A204.1 (cell line): ENCODE data around the gene DNHD1.

Experiments
- FAIRE-seq: peaks from 2 replicates; lab custom pipeline; 2012; peaks lifted over from hg19 to GRCh38; lab: Jason Lieb, UNC

DNHD1 gene

GRCh38 chr11:6563667-6564066 lies 66.6 kb downstream of the DNHD1 start:
- FAIRE-seq, result no peak

- FAIRE-seq, result no peak
Observed at GRCh38 chr11:6565325-6565724, 68.2 kb downstream of the DNHD1 start.

- FAIRE-seq, result no peak
Observed at GRCh38 chr11:6565988-6566703, 69.1 kb downstream of the DNHD1 start.

GRCh38 chr11:6566704-6567370 lies 69.8 kb downstream of the DNHD1 start:
- FAIRE-seq, result no peak

- FAIRE-seq, result no peak
Observed at GRCh38 chr11:6567371-6567745, 70.3 kb downstream of the DNHD1 start.

GRCh38 chr11:6568191-6568918 lies 71.3 kb downstream of the DNHD1 start:
- no peak for FAIRE-seq

GRCh38 chr11:6569706-6570105 lies 72.6 kb downstream of the DNHD1 start:
- no peak for FAIRE-seq

DNA sequence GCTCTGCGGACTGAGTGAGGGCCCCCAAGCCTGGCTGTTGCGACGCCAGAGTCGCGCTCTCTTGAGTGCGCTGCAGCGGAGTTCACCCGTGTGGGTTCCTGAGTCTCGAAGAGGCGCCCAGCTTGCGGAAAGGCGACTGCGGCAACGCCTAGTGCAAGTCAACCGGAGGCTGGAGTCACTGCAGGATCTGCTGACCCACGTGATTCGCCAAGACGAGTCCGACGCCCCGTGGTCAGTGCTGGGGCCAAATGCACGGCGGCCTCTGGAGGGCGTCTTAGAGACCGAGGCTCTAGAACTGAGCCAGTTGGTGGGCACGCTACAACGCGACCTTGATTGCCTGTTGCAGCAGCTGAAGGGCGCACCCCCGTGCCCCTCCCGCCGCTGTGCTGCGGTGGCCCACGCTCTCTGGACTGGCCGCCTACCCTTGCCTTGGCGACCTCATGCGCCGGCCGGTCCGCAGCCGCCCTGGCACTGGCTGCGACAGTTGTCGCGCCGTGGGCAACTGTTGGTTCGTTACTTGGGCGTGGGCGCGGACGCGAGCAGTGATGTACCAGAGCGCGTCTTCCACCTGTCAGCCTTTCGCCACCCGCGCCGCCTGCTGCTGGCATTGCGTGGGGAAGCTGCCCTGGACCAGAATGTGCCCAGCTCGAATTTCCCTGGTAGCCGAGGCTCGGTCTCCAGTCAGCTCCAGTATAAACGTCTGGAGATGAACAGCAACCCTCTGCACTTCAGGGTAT lies 73.8 kb downstream of the DNHD1 start:
- FAIRE-seq, result no peak

GRCh38 chr11:6571434-6572008 lies 74.4 kb downstream of the DNHD1 start:
- FAIRE-seq, result no peak

GRCh38 chr11:6572215-6572614 lies 75.1 kb downstream of the DNHD1 start:
- FAIRE-seq, result no peak

DNA sequence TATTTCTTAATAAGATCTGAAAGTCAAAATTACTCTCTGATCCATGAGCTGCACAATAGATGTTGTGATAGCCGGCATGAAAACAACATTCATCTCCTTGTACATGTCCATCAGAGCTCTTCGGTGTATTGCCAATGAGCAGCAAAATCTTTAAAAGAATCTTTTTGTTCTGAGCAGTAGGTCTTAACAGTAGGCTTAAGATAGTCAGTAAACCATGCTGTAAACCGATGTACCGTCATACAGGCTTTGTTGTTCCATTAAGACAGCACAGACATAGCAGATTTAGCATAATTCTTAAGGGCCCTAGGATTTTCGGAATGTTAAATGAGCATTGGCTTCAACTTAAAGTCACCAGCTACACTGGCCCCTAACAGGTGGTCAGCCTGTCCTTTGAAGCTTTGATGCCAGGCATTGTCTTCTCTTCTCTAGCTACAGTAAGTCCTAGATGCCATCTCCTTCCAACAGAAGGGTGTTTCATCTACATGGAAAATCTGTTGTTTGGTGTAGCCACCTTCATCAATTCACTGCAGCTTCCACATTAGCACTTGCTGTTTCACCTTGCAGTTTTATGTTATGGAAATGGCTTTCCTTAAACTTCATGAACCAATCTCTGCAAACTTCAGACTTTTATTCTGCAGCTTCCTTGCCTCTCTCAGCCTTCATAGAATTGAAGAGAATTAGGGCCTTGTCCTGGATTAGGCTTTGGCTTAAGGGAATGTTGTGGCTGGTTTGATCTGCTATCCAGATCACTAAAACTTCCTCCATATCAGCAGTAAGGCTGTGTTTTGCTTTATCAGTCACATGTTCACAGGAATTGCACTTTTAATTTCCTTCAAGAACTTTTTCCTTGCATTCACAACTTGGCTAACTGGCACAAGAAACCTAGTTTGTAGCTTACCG lies 78.0 kb downstream of the DNHD1 start:
- FAIRE-seq, result no peak

DNA sequence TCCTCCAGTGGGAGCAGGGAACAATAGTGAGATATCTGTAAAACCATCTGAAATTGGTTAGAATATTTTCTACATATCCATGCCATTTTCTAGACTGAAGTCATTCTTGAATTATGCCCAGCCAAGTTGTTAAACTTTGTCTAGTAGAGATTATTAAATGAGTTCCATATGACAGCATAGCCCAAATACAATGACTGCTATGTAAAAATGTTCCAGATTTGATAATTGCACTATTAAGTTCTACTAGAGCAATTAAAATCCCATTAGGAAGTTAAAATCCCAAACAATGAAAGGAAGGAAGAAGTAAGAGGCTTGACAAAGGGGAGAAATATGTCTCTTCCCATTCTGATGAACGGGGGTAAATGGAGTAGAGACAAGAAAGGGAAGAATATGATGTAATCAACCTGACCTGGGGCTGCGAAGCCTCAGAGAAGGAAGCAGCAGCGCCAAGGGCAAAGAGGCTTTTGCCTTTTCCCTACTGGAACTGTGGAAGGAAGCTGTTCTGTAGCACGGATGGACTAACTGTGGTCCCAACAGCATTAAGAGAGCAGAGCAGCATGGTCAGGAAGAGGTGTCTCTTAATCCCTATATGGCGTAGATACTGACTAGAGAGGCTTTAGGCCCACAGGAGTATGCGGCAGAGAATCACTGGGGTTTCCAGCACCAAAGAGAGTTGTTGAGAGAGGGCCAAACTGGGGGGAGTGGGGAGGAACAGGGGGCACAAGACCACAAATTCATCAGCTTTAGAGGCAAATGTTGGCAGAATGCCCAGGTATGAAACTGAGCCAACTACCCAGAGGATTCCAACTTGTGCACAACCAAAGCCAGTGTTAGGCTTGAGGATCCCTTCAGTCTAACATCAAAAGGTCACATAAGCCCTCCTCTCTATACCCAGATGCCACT lies 79.6 kb downstream of the DNHD1 start:
- no peak for FAIRE-seq

DNA sequence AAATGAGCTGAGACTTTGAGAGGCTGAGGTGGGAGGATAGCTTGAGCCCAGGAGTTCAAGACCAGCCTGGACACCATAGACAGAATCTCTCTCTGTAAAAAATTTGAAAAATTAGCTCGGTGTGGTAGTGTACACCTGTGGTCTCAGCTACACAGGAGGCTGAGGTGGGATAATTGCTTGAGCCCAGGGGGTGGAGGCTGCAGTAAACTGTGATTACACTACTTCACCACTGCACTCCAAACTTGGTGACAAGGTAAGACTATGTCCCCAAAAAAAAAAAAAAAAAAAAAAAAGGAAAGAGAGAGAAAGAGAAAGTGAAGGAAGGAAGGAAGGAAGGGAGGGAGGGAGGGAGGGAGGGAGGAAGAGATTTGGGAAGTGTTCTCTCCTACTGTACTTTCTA lies 81.1 kb downstream of the DNHD1 start:
- no peak for FAIRE-seq

DNA sequence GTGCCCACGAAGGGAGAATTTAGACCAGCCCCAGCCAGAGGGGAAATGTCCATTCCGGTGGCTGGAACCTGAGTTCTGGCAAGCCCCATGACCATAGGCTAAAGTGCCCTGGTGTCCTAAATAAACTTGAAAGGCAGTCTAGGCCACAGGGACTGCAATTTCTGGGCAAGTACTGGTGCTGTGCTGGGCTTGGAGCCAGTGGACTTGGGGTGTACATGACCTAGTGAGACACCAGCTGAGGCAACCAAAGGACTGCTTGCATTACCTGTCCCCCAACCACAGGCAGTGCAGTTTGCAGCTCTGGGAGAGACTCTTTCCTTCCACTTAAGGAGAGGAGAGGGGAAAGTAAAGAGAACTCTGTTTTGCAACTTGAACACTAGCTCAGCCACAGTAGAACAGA lies 82.6 kb downstream of the DNHD1 start:
- no peak for FAIRE-seq

DNA sequence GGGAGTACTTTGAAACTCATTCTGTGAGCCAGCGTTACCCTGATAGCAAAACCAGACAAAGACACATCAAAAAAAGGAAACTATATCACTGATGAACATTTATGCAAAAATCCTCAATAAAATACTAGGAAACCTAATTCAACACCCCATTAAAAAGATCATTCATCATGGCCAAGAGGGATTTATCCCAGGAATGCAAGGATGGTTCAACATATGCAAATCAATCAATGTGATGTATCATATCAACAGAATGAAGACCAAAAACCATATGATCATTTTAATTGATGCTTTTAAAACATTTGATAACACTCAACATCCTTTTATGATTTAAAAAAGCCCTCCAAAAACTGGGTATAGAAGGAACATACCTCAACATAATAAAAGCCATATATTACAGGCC lies 86.5 kb downstream of the DNHD1 start:
- FAIRE-seq, result no peak

DNA sequence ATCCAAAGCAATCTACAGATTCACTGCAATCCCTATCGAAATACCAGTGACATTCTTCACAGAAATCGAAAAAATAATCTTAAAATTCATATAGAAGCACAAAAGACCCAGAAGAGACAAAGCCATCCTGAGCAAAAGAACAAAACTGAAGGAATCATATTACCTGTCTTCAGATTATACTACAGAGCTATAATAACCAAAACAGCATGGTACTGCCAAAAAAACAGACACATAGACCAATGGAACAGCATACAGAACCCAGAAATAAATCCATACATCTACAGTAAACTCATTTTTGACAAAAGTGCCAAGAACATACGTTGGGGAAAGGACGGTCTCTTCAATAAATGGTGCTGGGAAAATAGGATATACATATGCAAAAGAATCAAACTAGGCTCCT lies 87.4 kb downstream of the DNHD1 start:
- no peak for FAIRE-seq

DNA sequence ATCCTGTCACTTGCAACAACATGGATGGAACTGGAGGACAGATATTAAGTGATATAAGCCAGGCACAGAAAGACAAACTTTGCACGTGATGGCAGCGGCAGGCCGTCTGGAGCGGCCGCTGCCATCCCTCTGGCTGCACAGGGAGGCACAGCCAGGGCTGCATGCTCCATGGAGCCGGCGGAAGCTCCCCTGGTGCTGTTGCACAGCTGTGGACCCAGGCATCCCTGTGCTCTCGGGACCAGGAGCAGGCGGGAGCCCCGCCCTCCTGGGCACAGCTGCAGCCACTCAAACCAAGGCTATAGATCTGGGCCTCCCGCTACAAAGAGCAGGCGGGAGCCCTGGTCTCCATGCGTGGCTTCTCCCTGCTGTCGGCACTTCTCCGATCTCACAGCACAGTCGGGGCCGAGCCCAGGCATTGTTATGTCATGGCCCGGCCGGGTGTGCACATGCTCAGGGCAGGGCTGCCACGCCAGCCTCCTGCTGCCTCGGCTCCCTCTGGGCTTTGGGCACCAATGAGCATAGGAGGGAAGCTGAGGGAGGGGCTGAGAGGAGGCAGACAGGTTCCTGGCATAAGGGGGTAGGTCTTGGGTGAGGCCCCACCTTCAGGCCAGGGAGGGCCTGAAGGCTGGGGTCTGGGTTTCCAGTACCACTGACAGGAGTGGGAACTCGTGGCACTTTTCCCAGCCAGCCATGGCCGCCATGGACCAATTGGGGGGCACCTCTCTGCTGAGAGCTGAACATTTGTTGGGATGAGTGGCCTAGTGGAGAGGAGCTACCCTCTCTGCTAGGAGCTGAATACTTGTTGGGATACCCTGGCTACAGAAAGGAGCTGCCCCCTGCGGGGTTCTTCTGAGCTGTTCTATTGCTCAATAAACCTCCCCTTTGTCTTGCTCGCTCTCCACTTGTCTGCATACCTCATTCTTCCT lies 89.6 kb downstream of the DNHD1 start:
- no peak for FAIRE-seq

- no peak for FAIRE-seq
Observed at GRCh38 chr11:6587360-6587953, 90.4 kb downstream of the DNHD1 start.

GRCh38 chr11:6588018-6588417 lies 90.9 kb downstream of the DNHD1 start:
- FAIRE-seq, result no peak
